Ascending aorta (tissue), 2 donors: Measurements from ENCODE around the gene MINAR1. TPM values are rescaled to one million over a fixed set of nuclear protein-coding genes. Genes with fewer than 3 reads are reported as not detected.

Experiments
- DNase-seq, 2 donors: peaks; one replicate each; pipeline ENCODE4 v3.0.0-alpha.2; 2019; ENCODE audit warnings: low spot score in 2 of 2
- H3K27ac ChIP-seq, 2 donors: fragments of 200-600 bp; sonication (generic); one replicate each; pipeline ENCODE4 v1.5.1; 2016 to 2017; ENCODE audit warnings: mild to moderate bottlenecking in 1 of 2
- H3K27me3 ChIP-seq: fragments of 200-600 bp; sonication (generic); one replicate; pipeline ENCODE4 v1.5.1; 2017
- H3K36me3 ChIP-seq, 2 donors: fragments of 200-600 bp; sonication (generic); one replicate each; pipeline ENCODE4 v1.5.1; 2016
- H3K4me1 ChIP-seq, 2 donors: fragments of 200-600 bp; sonication (generic); one replicate each; pipeline ENCODE4 v1.5.1; 2016 to 2017; ENCODE audit warnings: mild to moderate bottlenecking in 1 of 2
- H3K4me3 ChIP-seq, 2 donors: fragments of 200-600 bp; sonication (generic); one replicate each; pipeline ENCODE4 v1.5.1; 2016 to 2017; ENCODE audit warnings: mild to moderate bottlenecking in 1 of 2
- H3K9me3 ChIP-seq, 2 donors: fragments of 200-600 bp; sonication (generic); one replicate each; pipeline ENCODE4 v1.5.1; 2016
- CTCF ChIP-seq, 3 experiments: fragments of 200-600 bp in 2 of 3; fragments of 450-650 bp in 1 of 3; sonication (generic) in 2 of 3; IDR thresholded peaks; one replicate each; pipeline ENCODE4 v1.5.1; 2016 to 2019; ENCODE audit warnings: antibody characterized with exemption in 3 of 3, mild to moderate bottlenecking in 1 of 3, moderate library complexity in 1 of 3
- intact Hi-C: fragments of 100-400 bp; cut with DNase I; formaldehyde crosslinking; loops from one replicate; pipeline ENCODE4 v1.15.1; 2023
- total RNA-seq: library from RNA; depleted of rRNA; stranded (reverse); fragments of >200 nt; gene quantifications from one replicate; pipeline ENCODE4 v1.1.0, GENCODE V29; 2016

MINAR1 gene
- total RNA-seq, 1 donor from 2014 or later = 0.21 TPM

- H3K27me3 ChIP-seq = no peaks in the 10 kb centered on the region
- H3K4me1 ChIP-seq = no peaks in the 10 kb centered on the region
- no peak for DNase-seq
- H3K4me3 ChIP-seq = no peak overlapping the region
- H3K36me3 ChIP-seq = no peaks in the 10 kb centered on the region
- no peak overlapping the region for H3K27ac ChIP-seq
- intact Hi-C loops = no loop called here
- peaks cover 0 to 4% of the 10 kb centered on the region in 2 donors for H3K9me3 ChIP-seq
- no peak for TF ChIP-seq CTCF (IDR thresholded peaks at IDR 0.05)
Observed at GRCh38 chr15:79440355-79440908, 8.3 kb downstream of the MINAR1 start.

GRCh38 chr15:79442911-79443310, 10.8 kb downstream of the MINAR1 start:
- no peak for DNase-seq
- no peaks in the 10 kb centered on the region for H3K36me3 ChIP-seq
- TF ChIP-seq CTCF (IDR thresholded peaks at IDR 0.05) = no peak
- no peaks in the 10 kb centered on the region for H3K4me1 ChIP-seq
- H3K9me3 ChIP-seq = peaks cover 0 to 20% of the 10 kb centered on the region in 2 donors
- H3K27ac ChIP-seq = no peak overlapping the region
- no peak overlapping the region for H3K4me3 ChIP-seq
- intact Hi-C loops = no loop called here
- H3K27me3 ChIP-seq = no peaks in the 10 kb centered on the region

- intact Hi-C loops = no loop called here
- H3K27me3 ChIP-seq = no peaks in the 10 kb centered on the region
- no peak overlapping the region for H3K27ac ChIP-seq
- peaks cover 0 to 20% of the 10 kb centered on the region in 2 donors for H3K9me3 ChIP-seq
- no peaks in the 10 kb centered on the region for H3K36me3 ChIP-seq
- DNase-seq = no peak
- H3K4me1 ChIP-seq = no peaks in the 10 kb centered on the region
- no peak for TF ChIP-seq CTCF (IDR thresholded peaks at IDR 0.05)
- H3K4me3 ChIP-seq = no peak overlapping the region
Observed at GRCh38 chr15:79447060-79447459, 14.9 kb downstream of the MINAR1 start.

GRCh38 chr15:79450648-79451047, 18.5 kb downstream of the MINAR1 start:
- no peak overlapping the region for H3K27ac ChIP-seq
- no peak for TF ChIP-seq CTCF (IDR thresholded peaks at IDR 0.05)
- H3K36me3 ChIP-seq = no peaks in the 10 kb centered on the region
- peaks cover 0 to 15% of the 10 kb centered on the region in 2 donors for H3K9me3 ChIP-seq
- intact Hi-C loops = no loop called here
- no peaks in the 10 kb centered on the region for H3K27me3 ChIP-seq
- DNase-seq = no peak
- no peak overlapping the region for H3K4me3 ChIP-seq
- no peaks in the 10 kb centered on the region for H3K4me1 ChIP-seq

- intact Hi-C loops = no loop called here
- Histone ChIP-seq H3K9me3 (peaks cover 0 to 6% of the 10 kb centered on the region in 2 donors), H3K4me3 (no peak overlapping the region), H3K36me3 (no peaks in the 10 kb centered on the region), H3K27me3 (no peaks in the 10 kb centered on the region), H3K4me1 (no peaks in the 10 kb centered on the region), H3K27ac (no peak overlapping the region)
- no peak for DNase-seq
- no peak for TF ChIP-seq CTCF (IDR thresholded peaks at IDR 0.05)
Observed at GRCh38 chr15:79451361-79451999, 19.3 kb downstream of the MINAR1 start.
